ENCODE data around the gene ZNF775. TPM values are rescaled to one million over a fixed set of nuclear protein-coding genes. Genes with fewer than 3 reads are reported as not detected.

The ZNF775 gene
- total and polyA plus RNA-seq, 2 of the 13 experiments (the other 11 are each of a cell fraction or from before 2014, with no cell fraction given), result 3.1 to 3.2 TPM

GRCh38 chr7:150340875-150341262, 38.3 kb upstream of the ZNF775 start (continued):
- TF ChIP-seq ZFX (CRISPR knock-in tag; IDR thresholded peaks at IDR 0.05; ENCODE audit: low read depth) (0 out of 2 replicates have a peak, but pooled peaks have one; percentile 36), ZNF564 (CRISPR knock-in tag; IDR thresholded peaks at IDR 0.05) (peak; percentile 17; the same call in 1 of the 2 replicates), HNRNPK (IDR thresholded peaks at IDR 0.05; ENCODE audit: low read depth, low read length, poor library complexity, severe bottlenecking) (peak; percentile 4), ZNF747 (CRISPR knock-in tag; IDR thresholded peaks at IDR 0.05; ENCODE audit: borderline replicate concordance) (no peak), FOSL2 (CRISPR knock-in tag; IDR thresholded peaks at IDR 0.05) (no peak), ZNF431 (CRISPR knock-in tag; IDR thresholded peaks at IDR 0.05; ENCODE audit: borderline replicate concordance, low read depth) (no peak)

- ATAC-seq, result peak; percentile 77
- 2% methylated on average over 40 of the region's 49 CpGs for WGBS (ENCODE audit: low lambda C conversion rate)
- H2AFZ ChIP-seq (ENCODE audit: low read length), result peak within 1 kb of the TSS; percentile 44
- H3K36me3 ChIP-seq (replicated peaks in 1 of 2; ENCODE audit: control insufficient read depth in 1 of 2, insufficient read depth in 2 of 2, low read length in 2 of 2), result peaks cover 3 to 4% of the 10 kb centered on the region in 2 experiments; a peak in 2 of 5 replicates
- peak within 1 kb of the TSS; percentile 75 to 88 (median 86) for H3K4me3 ChIP-seq (replicated peaks in 1 of 3; ENCODE audit: insufficient read depth in 1 of 3, low read depth in 2 of 3, low read length in 3 of 3)
- H3K27me3 ChIP-seq (ENCODE audit: control insufficient read depth in 1 of 2, insufficient read depth in 2 of 2, low read length in 2 of 2), result no peaks in the 10 kb centered on the region; a peak in 1 of 5 replicates
- intact Hi-C loops (cut with micrococcal nuclease; ENCODE audit: unreplicated experiment) (loop anchor here (1.0 to 5.0 kb wide), 3 partner anchors 27 to 443 kb away; partner anchors contain the start of gene REPIN1), in situ Hi-C loops (cut with HindIII; ENCODE audit: extremely low pct_ligation_motif_present, low pct_unique_long_range_greater_than_20kb) (loop anchor here (5.0 kb wide), 1 partner anchor 61 kb away; no protein-coding TSS in a partner anchor)
- peaks cover 2% of the 10 kb centered on the region; the same call in 1 of the 2 replicates for H4K20me1 ChIP-seq (ENCODE audit: insufficient read depth, low read length)
- peak within 1 kb of the TSS; percentile 49 for H3K27ac ChIP-seq (ENCODE audit: extremely low read length, insufficient read depth, low read length)
- no peaks in the 10 kb centered on the region for H3K9me3 ChIP-seq (ENCODE audit: low read length)
- H3K79me2 ChIP-seq (ENCODE audit: insufficient read depth, low read length), result peaks cover 3% of the 10 kb centered on the region
- H3K9ac ChIP-seq (ENCODE audit: insufficient read depth, low read depth, low read length), result peak within 1 kb of the TSS; percentile 75
- no peak for FAIRE-seq
- peaks cover 41% of the 10 kb centered on the region for H3K4me1 ChIP-seq (ENCODE audit: insufficient read depth, low read length)
- CTCF ChIA-PET (ENCODE audit: low intra/inter-chr PET ratio, low total read pairs), result no interaction called here
- no TSS peak for BruUV-seq (replicated peaks)
- peak; percentile 49 for DNase-seq (ENCODE audit: low spot score)
- H3K4me2 ChIP-seq (ENCODE audit: low read depth, low read length), result peak within 1 kb of the TSS; percentile 88
- POLR2A ChIA-PET, result interaction anchor here (0.9 to 4.7 kb wide), 7 partner anchors 10 to 48 kb away, joined by 3 to 40 read pairs (median 12); partner anchors contain the start of genes ACTR3C, LRRC61 and REPIN1
- TF ChIP-seq MNT (IDR thresholded peaks at IDR 0.05) (no peak), HNRNPL (IDR thresholded peaks at IDR 0.05; ENCODE audit: low read depth, low read length) (no peak), FOXP1 (IDR thresholded peaks at IDR 0.05) (no peak), FOXP1 (CRISPR knock-in tag; IDR thresholded peaks at IDR 0.05) (no peak), ZNF232 (CRISPR knock-in tag; IDR thresholded peaks at IDR 0.05; ENCODE audit: borderline replicate concordance) (no peak), MEIS2 (CRISPR knock-in tag; IDR thresholded peaks at IDR 0.05) (no peak), KLF11 (CRISPR knock-in tag; IDR thresholded peaks at IDR 0.05) (no peak), PLRG1 (conservative IDR thresholded peaks at IDR 0.05) (no peak), ZNF574 (CRISPR knock-in tag; IDR thresholded peaks at IDR 0.05) (no peak), CAMTA2 (CRISPR knock-in tag; IDR thresholded peaks at IDR 0.05; ENCODE audit: borderline replicate concordance) (no peak), ZNF503 (CRISPR knock-in tag; IDR thresholded peaks at IDR 0.05) (no peak)
Measured at GRCh38 chr7:150341263-150342120, 37.6 kb upstream of the ZNF775 start, which contains the start of gene RARRES2. Gene RARRES2, minus strand, starts transcription at chr7:150341629. Its CDS starts 1,020 bp downstream, at chr7:150340609.
